ENCODE data around the gene CNIH2. TPM values are rescaled to one million over a fixed set of nuclear protein-coding genes. Genes with fewer than 3 reads are reported as not detected.

CNIH2 gene
- total and polyA plus RNA-seq, 4 donors: 0.18 to 1.1 (median 0.75) TPM; not detected in 1

- intact Hi-C loops (cut with DNase I): no loop called here
- Histone ChIP-seq H3K9me3 (ENCODE audit: control insufficient read depth, low read length) (no peaks in the 10 kb centered on the region), H3K4me1 (ENCODE audit: control insufficient read depth in 1 of 2, insufficient read depth in 2 of 2, low read length in 2 of 2) (no peaks in the 10 kb centered on the region), H3K36me3 (ENCODE audit: control insufficient read depth in 1 of 2, insufficient read depth in 2 of 2, low read length in 1 of 2) (peaks cover 0 to 17% of the 10 kb centered on the region in 2 donors), H3K27ac (ENCODE audit: low read depth in 1 of 2, low read length in 2 of 2) (no peak overlapping the region), H3K4me3 (ENCODE audit: low read length in 2 of 2) (no peak overlapping the region), H3K27me3 (ENCODE audit: control insufficient read depth in 1 of 2, insufficient read depth in 2 of 2, low read length in 1 of 2) (no peaks in the 10 kb centered on the region)
- WGBS, 2 donors: 92% methylated on average over 17 of the region's 17 CpGs
- DNase-seq (no peak), ATAC-seq (ENCODE audit: low FRiP score) (no peak)
Measured at GRCh38 chr11:66238786-66239413, 39.1 kb upstream of the CNIH2 start.

- H3K27ac ChIP-seq (ENCODE audit: low read depth in 1 of 2, low read length in 2 of 2): no peak overlapping the region
- intact Hi-C loops (cut with DNase I): no loop called here
- H3K4me1 ChIP-seq (ENCODE audit: control insufficient read depth in 1 of 2, insufficient read depth in 2 of 2, low read length in 2 of 2): no peaks in the 10 kb centered on the region
- ATAC-seq (ENCODE audit: low FRiP score) (no peak), DNase-seq (no peak)
- H3K4me3 ChIP-seq (ENCODE audit: low read length in 2 of 2): no peak overlapping the region
- WGBS, 2 donors: 75 to 77% methylated on average over 3 of the region's 3 CpGs
- H3K36me3 ChIP-seq (ENCODE audit: control insufficient read depth in 1 of 2, insufficient read depth in 2 of 2, low read length in 1 of 2): peaks cover 0 to 15% of the 10 kb centered on the region in 2 donors
- no peaks in the 10 kb centered on the region for H3K27me3 ChIP-seq (ENCODE audit: control insufficient read depth in 1 of 2, insufficient read depth in 2 of 2, low read length in 1 of 2)
- no peaks in the 10 kb centered on the region for H3K9me3 ChIP-seq (ENCODE audit: control insufficient read depth, low read length)
Measured at GRCh38 chr11:66239511-66239910, 38.5 kb upstream of the CNIH2 start.

GRCh38 chr11:66239998-66240780 is 37.8 kb upstream of the CNIH2 start:
- no peak for ATAC-seq (ENCODE audit: low FRiP score)
- WGBS, 2 donors: 77 to 81% methylated on average over 25 of the region's 25 CpGs
- H3K36me3 ChIP-seq (ENCODE audit: control insufficient read depth in 1 of 2, insufficient read depth in 2 of 2, low read length in 1 of 2): peaks cover 0 to 15% of the 10 kb centered on the region in 2 donors
- no peak for DNase-seq
- H3K4me1 ChIP-seq (ENCODE audit: control insufficient read depth in 1 of 2, insufficient read depth in 2 of 2, low read length in 2 of 2): no peaks in the 10 kb centered on the region
- H3K27ac ChIP-seq (ENCODE audit: low read depth in 1 of 2, low read length in 2 of 2): no peak overlapping the region
- H3K27me3 ChIP-seq (ENCODE audit: control insufficient read depth in 1 of 2, insufficient read depth in 2 of 2, low read length in 1 of 2): no peaks in the 10 kb centered on the region
- H3K4me3 ChIP-seq (ENCODE audit: low read length in 2 of 2): no peak overlapping the region
- H3K9me3 ChIP-seq (ENCODE audit: control insufficient read depth, low read length): no peaks in the 10 kb centered on the region
- intact Hi-C loops (cut with DNase I): no loop called here

GRCh38 chr11:66240781-66241136 is 37.2 kb upstream of the CNIH2 start:
- intact Hi-C loops (cut with DNase I): no loop called here
- peaks cover 0 to 11% of the 10 kb centered on the region in 2 donors for H3K36me3 ChIP-seq (ENCODE audit: control insufficient read depth in 1 of 2, insufficient read depth in 2 of 2, low read length in 1 of 2)
- no peak for DNase-seq
- WGBS, 2 donors: 80 to 86% methylated on average over 9 of the region's 9 CpGs
- H3K27ac ChIP-seq (ENCODE audit: low read depth in 1 of 2, low read length in 2 of 2): no peak overlapping the region
- H3K9me3 ChIP-seq (ENCODE audit: control insufficient read depth, low read length): no peaks in the 10 kb centered on the region
- H3K27me3 ChIP-seq (ENCODE audit: control insufficient read depth in 1 of 2, insufficient read depth in 2 of 2, low read length in 1 of 2): no peaks in the 10 kb centered on the region
- ATAC-seq (ENCODE audit: low FRiP score): no peak
- H3K4me3 ChIP-seq (ENCODE audit: low read length in 2 of 2): no peak overlapping the region
- no peaks in the 10 kb centered on the region for H3K4me1 ChIP-seq (ENCODE audit: control insufficient read depth in 1 of 2, insufficient read depth in 2 of 2, low read length in 2 of 2)

GRCh38 chr11:66242095-66242765 is 35.7 kb upstream of the CNIH2 start:
- peaks cover 0 to 9% of the 10 kb centered on the region in 2 donors for H3K36me3 ChIP-seq (ENCODE audit: control insufficient read depth in 1 of 2, insufficient read depth in 2 of 2, low read length in 1 of 2)
- H3K4me3 ChIP-seq (ENCODE audit: low read length in 2 of 2): no peak overlapping the region
- intact Hi-C loops (cut with DNase I): no loop called here
- no peak overlapping the region for H3K27ac ChIP-seq (ENCODE audit: low read depth in 1 of 2, low read length in 2 of 2)
- 68% methylated on average over 14 of the region's 14 CpGs for WGBS, 2 donors
- no peaks in the 10 kb centered on the region for H3K4me1 ChIP-seq (ENCODE audit: control insufficient read depth in 1 of 2, insufficient read depth in 2 of 2, low read length in 2 of 2)
- no peak for DNase-seq
- ATAC-seq (ENCODE audit: low FRiP score): no peak
- H3K9me3 ChIP-seq (ENCODE audit: control insufficient read depth, low read length): no peaks in the 10 kb centered on the region
- no peaks in the 10 kb centered on the region for H3K27me3 ChIP-seq (ENCODE audit: control insufficient read depth in 1 of 2, insufficient read depth in 2 of 2, low read length in 1 of 2)

GRCh38 chr11:66243782-66244535 is 34.0 kb upstream of the CNIH2 start:
- Histone ChIP-seq H3K27ac (ENCODE audit: low read depth in 1 of 2, low read length in 2 of 2) (no peak overlapping the region), H3K9me3 (ENCODE audit: control insufficient read depth, low read length) (no peaks in the 10 kb centered on the region), H3K27me3 (ENCODE audit: control insufficient read depth in 1 of 2, insufficient read depth in 2 of 2, low read length in 1 of 2) (no peaks in the 10 kb centered on the region), H3K4me1 (ENCODE audit: control insufficient read depth in 1 of 2, insufficient read depth in 2 of 2, low read length in 2 of 2) (no peaks in the 10 kb centered on the region), H3K36me3 (ENCODE audit: control insufficient read depth in 1 of 2, insufficient read depth in 2 of 2, low read length in 1 of 2) (peaks cover 0 to 6% of the 10 kb centered on the region in 2 donors), H3K4me3 (ENCODE audit: low read length in 2 of 2) (no peak overlapping the region)
- intact Hi-C loops (cut with DNase I): no loop called here
- WGBS, 2 donors: 77 to 79% methylated on average over 13 of the region's 13 CpGs
- DNase-seq (no peak), ATAC-seq (ENCODE audit: low FRiP score) (no peak)

- Histone ChIP-seq H3K36me3 (ENCODE audit: control insufficient read depth in 1 of 2, insufficient read depth in 2 of 2, low read length in 1 of 2) (no peaks in the 10 kb centered on the region), H3K27ac (ENCODE audit: low read depth in 1 of 2, low read length in 2 of 2) (no peak overlapping the region), H3K4me3 (ENCODE audit: low read length in 2 of 2) (no peak overlapping the region), H3K9me3 (ENCODE audit: control insufficient read depth, low read length) (no peaks in the 10 kb centered on the region), H3K27me3 (ENCODE audit: control insufficient read depth in 1 of 2, insufficient read depth in 2 of 2, low read length in 1 of 2) (no peaks in the 10 kb centered on the region), H3K4me1 (ENCODE audit: control insufficient read depth in 1 of 2, insufficient read depth in 2 of 2, low read length in 2 of 2) (no peaks in the 10 kb centered on the region)
- intact Hi-C loops (cut with DNase I): no loop called here
- no peak for ATAC-seq (ENCODE audit: low FRiP score)
- 84 to 89% methylated on average over 4 of the region's 4 CpGs for WGBS, 2 donors
- DNase-seq: no peak
Measured at GRCh38 chr11:66247295-66247694, 30.7 kb upstream of the CNIH2 start.

GRCh38 chr11:66247801-66248200 is 30.2 kb upstream of the CNIH2 start:
- intact Hi-C loops (cut with DNase I): no loop called here
- DNase-seq: no peak
- no peaks in the 10 kb centered on the region for H3K36me3 ChIP-seq (ENCODE audit: control insufficient read depth in 1 of 2, insufficient read depth in 2 of 2, low read length in 1 of 2)
- no peak for ATAC-seq (ENCODE audit: low FRiP score)
- H3K27me3 ChIP-seq (ENCODE audit: control insufficient read depth in 1 of 2, insufficient read depth in 2 of 2, low read length in 1 of 2): no peaks in the 10 kb centered on the region
- H3K4me1 ChIP-seq (ENCODE audit: control insufficient read depth in 1 of 2, insufficient read depth in 2 of 2, low read length in 2 of 2): no peaks in the 10 kb centered on the region
- no peaks in the 10 kb centered on the region for H3K9me3 ChIP-seq (ENCODE audit: control insufficient read depth, low read length)
- no peak overlapping the region for H3K27ac ChIP-seq (ENCODE audit: low read depth in 1 of 2, low read length in 2 of 2)
- no peak overlapping the region for H3K4me3 ChIP-seq (ENCODE audit: low read length in 2 of 2)
- 84 to 88% methylated on average over 3 of the region's 3 CpGs for WGBS, 2 donors

All from aorta (tissue), 5 donors.